Lung (tissue), 12 donors: Measurements from ENCODE around the gene GNG12. TPM values are rescaled to one million over a fixed set of nuclear protein-coding genes. Genes with fewer than 3 reads are reported as not detected.
"Not testable (repeated sequence)": the region's sequence is repeated elsewhere in the genome, so short reads cannot be mapped to it uniquely, and the experiment has no call there.

Experiments
- ATAC-seq: fragments of 200-7000 bp; cut with Tn5 transposase; one replicate; pipeline ENCODE4 v1.9.1; 2020; ENCODE audit warnings: moderate number of reproducible peaks; ENCODE audit not compliant: insufficient read depth, low FRiP score
- DNase-seq, 3 donors: peaks; one replicate each; pipeline ENCODE4 v3.0.0-alpha.2; 2013 to 2017
- H3K27ac ChIP-seq, 2 donors: one replicate each; pipeline ENCODE4 v1.5.1; 2013; ENCODE audit warnings: mild to moderate bottlenecking in 2 of 2, moderate library complexity in 2 of 2, control low read depth in 1 of 2, inconsistent platforms in 1 of 2, low read depth in 1 of 2, low read length in 1 of 2
- H3K27me3 ChIP-seq, 3 donors: one replicate each; pipeline ENCODE4 v1.5.1; 2013; ENCODE audit warnings: low read length in 2 of 3; ENCODE audit not compliant: control insufficient read depth in 3 of 3, insufficient read depth in 3 of 3
- H3K36me3 ChIP-seq, 4 donors: one replicate each; pipeline ENCODE4 v1.5.1; 2013; ENCODE audit warnings: low read length in 4 of 4, mild to moderate bottlenecking in 1 of 4, moderate library complexity in 1 of 4; ENCODE audit not compliant: control insufficient read depth in 4 of 4, insufficient read depth in 4 of 4
- H3K4me1 ChIP-seq, 5 donors: one replicate each; pipeline ENCODE4 v1.5.1; 2013; ENCODE audit warnings: low read length in 5 of 5, mild to moderate bottlenecking in 2 of 5, moderate library complexity in 1 of 5; ENCODE audit not compliant: control insufficient read depth in 5 of 5, insufficient read depth in 5 of 5
- H3K4me3 ChIP-seq: one replicate; pipeline ENCODE4 v1.5.1; 2013; ENCODE audit warnings: mild to moderate bottlenecking, control low read depth, moderate library complexity
- H3K9ac ChIP-seq, 2 donors: one replicate each; pipeline ENCODE4 v1.5.1; 2013; ENCODE audit warnings: low read length in 2 of 2, control low read depth in 1 of 2; ENCODE audit not compliant: insufficient read depth in 1 of 2
- H3K9me3 ChIP-seq, 4 donors: one replicate each; pipeline ENCODE4 v1.5.1; 2013; ENCODE audit warnings: low read length in 3 of 4, mild to moderate bottlenecking in 1 of 4, moderate library complexity in 1 of 4; ENCODE audit not compliant: control insufficient read depth in 4 of 4, insufficient read depth in 3 of 4
- WGBS, 2 donors: extraction: QIAGEN DNeasy Blood & Tissue Kit; methylation state at CpG; one replicate each; pipeline ENCODE4 v1.1.7; 2013; 5-methylcytosine and 5-hydroxymethylcytosine counted together
- polyA plus RNA-seq, 2 donors: library from polyadenylated mRNA; stranded (reverse); fragments of 200-250 nt; gene quantifications; one replicate each; pipeline ENCODE4 v1.2.1, GENCODE V29; 2013
- total RNA-seq, 2 donors: library from RNA; depleted of rRNA in 1 of 2; stranded (reverse); fragments of >200 nt in 1 of 2; gene quantifications; one replicate each; pipeline ENCODE4 v1.2.1, GENCODE V29; 2014 to 2021
- TF ChIP-seq, protein P1 (sequence below): IDR thresholded peaks from 2 replicates; pipeline ENCODE4 v1.5.1; 2012; ENCODE audit warnings: mild to moderate bottlenecking; ENCODE audit errors: control extremely low read depth, extremely low read depth
- donor health status: control.
- donor health status: control.
- donor health status: Bipolar disorder and iron deficiency.
- donor health status: healthy.
- donor health status: DM: yes; HTN: yes; CAD: no.

The GNG12 gene
- total and polyA plus RNA-seq, 4 donors, result 14.0 to 68.4 (median 32.1) TPM

- H3K27me3 ChIP-seq, result no peaks in the 10 kb centered on the region
- no peaks in the 10 kb centered on the region for H3K9me3 ChIP-seq
- no peak overlapping the region for H3K4me3 ChIP-seq
- H3K27ac ChIP-seq, result no peak overlapping the region
- DNase-seq (no peak), ATAC-seq (no peak)
- no peaks in the 10 kb centered on the region for H3K36me3 ChIP-seq
- TF ChIP-seq, protein P1, sequence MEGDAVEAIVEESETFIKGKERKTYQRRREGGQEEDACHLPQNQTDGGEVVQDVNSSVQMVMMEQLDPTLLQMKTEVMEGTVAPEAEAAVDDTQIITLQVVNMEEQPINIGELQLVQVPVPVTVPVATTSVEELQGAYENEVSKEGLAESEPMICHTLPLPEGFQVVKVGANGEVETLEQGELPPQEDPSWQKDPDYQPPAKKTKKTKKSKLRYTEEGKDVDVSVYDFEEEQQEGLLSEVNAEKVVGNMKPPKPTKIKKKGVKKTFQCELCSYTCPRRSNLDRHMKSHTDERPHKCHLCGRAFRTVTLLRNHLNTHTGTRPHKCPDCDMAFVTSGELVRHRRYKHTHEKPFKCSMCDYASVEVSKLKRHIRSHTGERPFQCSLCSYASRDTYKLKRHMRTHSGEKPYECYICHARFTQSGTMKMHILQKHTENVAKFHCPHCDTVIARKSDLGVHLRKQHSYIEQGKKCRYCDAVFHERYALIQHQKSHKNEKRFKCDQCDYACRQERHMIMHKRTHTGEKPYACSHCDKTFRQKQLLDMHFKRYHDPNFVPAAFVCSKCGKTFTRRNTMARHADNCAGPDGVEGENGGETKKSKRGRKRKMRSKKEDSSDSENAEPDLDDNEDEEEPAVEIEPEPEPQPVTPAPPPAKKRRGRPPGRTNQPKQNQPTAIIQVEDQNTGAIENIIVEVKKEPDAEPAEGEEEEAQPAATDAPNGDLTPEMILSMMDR, result no peak
- H3K4me1 ChIP-seq, result peaks cover 0 to 9% (median 0%) of the 10 kb centered on the region in 5 donors
- H3K9ac ChIP-seq, result no peak overlapping the region
- WGBS, 2 donors, result 68 to 77% methylated on average over 6 of the region's 6 CpGs
Measured at GRCh38 chr1:67662884-67663283, 170.4 kb downstream of the GNG12 start.

DNA sequence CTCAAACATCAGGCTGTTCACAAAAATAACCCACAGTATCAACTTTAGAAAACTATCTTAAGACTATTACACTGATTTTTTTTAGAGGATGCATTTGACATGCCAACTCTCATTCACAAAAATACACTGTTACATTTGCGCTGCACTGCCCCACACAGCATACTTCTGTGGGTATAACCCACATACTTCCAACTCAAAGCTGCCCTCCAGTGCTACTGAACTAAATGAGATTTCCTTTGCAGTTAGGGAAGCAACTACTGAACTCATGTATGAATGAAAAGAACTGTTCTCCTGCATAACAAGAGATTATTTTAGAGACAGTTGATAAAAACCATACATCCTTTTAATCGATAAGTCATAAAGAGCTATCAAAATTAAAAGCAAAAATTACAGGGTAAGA is 174.0 kb downstream of the GNG12 start:
- H3K27me3 ChIP-seq, result no peaks in the 10 kb centered on the region
- TF ChIP-seq, protein P1, result no peak
- no peaks in the 10 kb centered on the region for H3K36me3 ChIP-seq
- H3K4me1 ChIP-seq, result peaks cover 0 to 9% (median 0%) of the 10 kb centered on the region in 5 donors
- 89 to 91% methylated on average over 2 of the region's 2 CpGs for WGBS, 2 donors
- no peak overlapping the region for H3K4me3 ChIP-seq
- no peaks in the 10 kb centered on the region for H3K9me3 ChIP-seq
- ATAC-seq (no peak), DNase-seq (no peak)
- H3K27ac ChIP-seq, result no peak overlapping the region
- H3K9ac ChIP-seq, result no peak overlapping the region

DNA sequence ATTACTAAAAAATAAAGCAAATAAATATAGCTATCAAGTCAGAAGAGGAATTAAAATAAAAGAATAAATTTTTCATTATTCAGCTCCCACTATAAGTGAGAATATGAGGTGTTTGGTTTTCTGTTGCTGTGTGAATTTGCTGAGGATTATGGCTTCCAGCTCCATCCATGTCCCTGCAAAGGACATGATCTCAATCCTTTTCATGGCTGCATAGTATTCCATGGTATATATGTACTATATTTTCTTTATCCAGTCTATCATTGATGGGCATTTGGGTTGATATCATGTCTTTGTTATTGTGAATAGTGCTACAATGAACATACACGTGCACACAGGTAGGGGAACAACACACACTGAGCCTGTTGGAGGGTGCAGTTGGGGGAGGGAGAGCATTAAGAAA is 176.1 kb downstream of the GNG12 start:
- 92 to 100% methylated on average over 1 of the region's 1 CpG for WGBS, 2 donors
- H3K4me3 ChIP-seq, ATAC-seq, H3K36me3 ChIP-seq, H3K27ac ChIP-seq, H3K9ac ChIP-seq, H3K4me1 ChIP-seq, H3K9me3 ChIP-seq, H3K27me3 ChIP-seq, DNase-seq: not testable (repeated sequence)

GRCh38 chr1:67655581-67655980 is 177.7 kb downstream of the GNG12 start:
- no peak for ATAC-seq
- no peaks in the 10 kb centered on the region for H3K9me3 ChIP-seq
- 96 to 98% methylated on average over 2 of the region's 2 CpGs for WGBS, 2 donors
- H3K27me3 ChIP-seq, result no peaks in the 10 kb centered on the region
- no peak overlapping the region for H3K4me3 ChIP-seq
- no peak for DNase-seq
- H3K4me1 ChIP-seq, result no peaks in the 10 kb centered on the region
- H3K36me3 ChIP-seq, result no peaks in the 10 kb centered on the region
- H3K27ac ChIP-seq, result no peak overlapping the region
- no peak overlapping the region for H3K9ac ChIP-seq
- TF ChIP-seq, protein P1, result no peak
